ENCODE measurements around the gene STARD13.

STARD13 gene

GRCh38 chr13:33277946-33278345 is 7.6 kb downstream of the STARD13 start:
- no peak for FAIRE-seq
- no peak for DNase-seq (ENCODE audit: low spot score)

GRCh38 chr13:33277037-33277740 is 8.4 kb downstream of the STARD13 start:
- DNase-seq (ENCODE audit: low spot score) (no peak), FAIRE-seq (no peak)

- DNase-seq (ENCODE audit: low spot score) (no peak), FAIRE-seq (no peak)
These were observed 9.0 kb downstream of the STARD13 start for GRCh38 chr13:33276570-33276969.

- DNase-seq (ENCODE audit: low spot score) (no peak), FAIRE-seq (no peak)
These were observed 9.6 kb downstream of the STARD13 start for GRCh38 chr13:33275916-33276315.

- FAIRE-seq (no peak), DNase-seq (ENCODE audit: low spot score) (no peak)
These were observed 11.3 kb downstream of the STARD13 start for GRCh38 chr13:33274264-33274663.

- peak; percentile 27 for DNase-seq (ENCODE audit: low spot score)
- FAIRE-seq = peak; percentile 44
These were observed 12.9 kb downstream of the STARD13 start for GRCh38 chr13:33272531-33273124.

GRCh38 chr13:33271759-33272158 is 13.8 kb downstream of the STARD13 start:
- no peak for DNase-seq (ENCODE audit: low spot score)
- FAIRE-seq = no peak

GRCh38 chr13:33270895-33271538 is 14.5 kb downstream of the STARD13 start:
- no peak for FAIRE-seq

GRCh38 chr13:33265607-33266006 is 19.9 kb downstream of the STARD13 start:
- DNase-seq (ENCODE audit: low spot score) (no peak), FAIRE-seq (no peak)

More at GRCh38 chr13:33270895-33271538, 14.5 kb downstream of the STARD13 start:
- DNase-seq (ENCODE audit: low spot score) = no peak

- DNase-seq (ENCODE audit: low spot score) (no peak), FAIRE-seq (no peak)
These were observed 20.4 kb downstream of the STARD13 start for GRCh38 chr13:33265133-33265532.

GRCh38 chr13:33264620-33264978 is 21.0 kb downstream of the STARD13 start:
- DNase-seq (ENCODE audit: low spot score) = peak; percentile 57
- FAIRE-seq = no peak

- peak; percentile 40 for DNase-seq (ENCODE audit: low spot score)
- FAIRE-seq = no peak
These were observed 21.5 kb downstream of the STARD13 start for GRCh38 chr13:33263976-33264619.

- DNase-seq (ENCODE audit: low spot score) (no peak), FAIRE-seq (no peak)
These were observed 22.1 kb downstream of the STARD13 start for GRCh38 chr13:33263484-33263883.

GRCh38 chr13:33262997-33263396 is 22.6 kb downstream of the STARD13 start:
- no peak for FAIRE-seq
- no peak for DNase-seq (ENCODE audit: low spot score)

GRCh38 chr13:33262594-33262993 is 23.0 kb downstream of the STARD13 start:
- DNase-seq (ENCODE audit: low spot score) (no peak), FAIRE-seq (no peak)

- peak; percentile 81 for FAIRE-seq
These were observed 23.5 kb downstream of the STARD13 start for GRCh38 chr13:33262062-33262487.

GRCh38 chr13:33261387-33262061 is 24.0 kb downstream of the STARD13 start:
- DNase-seq (ENCODE audit: low spot score) (no peak), FAIRE-seq (no peak)

More at GRCh38 chr13:33262062-33262487, 23.5 kb downstream of the STARD13 start:
- peak; percentile 84 for DNase-seq (ENCODE audit: low spot score)

GRCh38 chr13:33260168-33261098 is 25.1 kb downstream of the STARD13 start:
- no peak for FAIRE-seq

GRCh38 chr13:33259296-33259695 is 26.3 kb downstream of the STARD13 start:
- DNase-seq (ENCODE audit: low spot score) (no peak), FAIRE-seq (no peak)

More at GRCh38 chr13:33260168-33261098, 25.1 kb downstream of the STARD13 start:
- DNase-seq (ENCODE audit: low spot score) = no peak

GRCh38 chr13:33258808-33259193 is 26.8 kb downstream of the STARD13 start:
- FAIRE-seq (no peak), DNase-seq (ENCODE audit: low spot score) (no peak)
